Heart right ventricle (tissue), 16 donors: ENCODE measurements around the gene TGM1. TPM values are rescaled to one million over a fixed set of nuclear protein-coding genes. Genes with fewer than 3 reads are reported as not detected.

Experiments
- ATAC-seq, 8 donors: fragments of 200-7000 bp; cut with Tn5 transposase; one replicate each; pipeline ENCODE4 v1.9.1; 2020; ENCODE audit warnings: mild to moderate bottlenecking in 8 of 8, moderate library complexity in 8 of 8, moderate number of reproducible peaks in 1 of 8
- DNase-seq, 2 donors: peaks; one replicate each; pipeline ENCODE4 v3.0.0-alpha.2; 2020
- H3K27ac ChIP-seq, 10 donors: fragments of 200-600 bp; sonication (generic) in 2 of 10; one replicate each; pipeline versions ENCODE4 v1.5.0 to v1.8.0; 2020 to 2022; ENCODE audit warnings: mild to moderate bottlenecking in 3 of 10
- H3K27me3 ChIP-seq, 7 donors: fragments of 200-600 bp; one replicate each; pipeline ENCODE4 v1.8.0; 2021 to 2022; ENCODE audit warnings: mild to moderate bottlenecking in 2 of 7
- H3K36me3 ChIP-seq, 9 donors: fragments of 200-600 bp; sonication (generic) in 1 of 9; one replicate each; pipeline versions ENCODE4 v1.5.0 to v1.8.0; 2020 to 2022; ENCODE audit warnings: mild to moderate bottlenecking in 2 of 9
- H3K4me1 ChIP-seq, 9 donors: fragments of 200-600 bp; sonication (generic) in 1 of 9; one replicate each; pipeline versions ENCODE4 v1.5.0 to v1.8.0; 2020 to 2022; ENCODE audit warnings: mild to moderate bottlenecking in 4 of 9
- H3K4me3 ChIP-seq, 10 donors: fragments of 200-600 bp; sonication (generic) in 2 of 10; one replicate each; pipeline versions ENCODE4 v1.5.0 to v1.8.0; 2020 to 2022; ENCODE audit warnings: mild to moderate bottlenecking in 7 of 10, moderate library complexity in 2 of 10
- H3K9me3 ChIP-seq, 11 donors: fragments of 200-600 bp in 10 of 11; sonication (generic) in 2 of 11; one replicate each; pipeline versions ENCODE4 v1.5.0 to v1.8.0; 2013 to 2022; ENCODE audit warnings: mild to moderate bottlenecking in 2 of 11, control low read depth in 1 of 11, moderate library complexity in 1 of 11
- CTCF ChIP-seq, 9 donors: fragments of 200-600 bp; sonication (generic) in 2 of 9; IDR thresholded peaks; one replicate each; pipeline versions ENCODE4 v1.5.0 to v1.8.0; 2021 to 2022; ENCODE audit warnings: antibody characterized with exemption in 9 of 9, mild to moderate bottlenecking in 5 of 9, moderate library complexity in 1 of 9
- WGBS, 2 donors: extraction: QIAGEN DNeasy Blood & Tissue Kit; methylation state at CpG; one replicate each; pipeline ENCODE4 v1.1.7; 2013; ENCODE audit warnings: inconsistent platforms in 1 of 2; 5-methylcytosine and 5-hydroxymethylcytosine counted together
- intact Hi-C, 10 donors: fragments of 100-400 bp; cut with DNase I; formaldehyde crosslinking; loops; one replicate each; pipeline versions ENCODE4 v1.11.1 to v1.14.2; 2022
- polyA plus RNA-seq, 2 donors: library from polyadenylated mRNA; stranded (reverse); fragments of 200-250 nt; gene quantifications; one replicate each; pipeline ENCODE4 v1.2.3, GENCODE V29; 2013
- total RNA-seq, 10 donors: library from RNA; stranded (reverse); fragmentation: NEBNext Ultra II Directional in 3 of 10; extraction: Animal tissue kit (Norgen Biotek cat#: 25700) in 3 of 10; gene quantifications; one replicate each; pipeline versions ENCODE4 v1.2.1 to v1.2.4, GENCODE V29; 2021 to 2023
- donor health status: Arrhythmogenic right ventricular cardiomyopathy.
- donor health status: ischemic (EF 13 %, LVEDD 7.1; RV severe dilation, severe dysfunction).
- donor health status: healthy with polysubstance abuse.
- donor health status: DM: no; HTN: yes; CAD: no.
- donor health status: DM: no; HTN: no; CAD: no.
- donor health status: ischemic (EF 25% LVEDD 6.9; RV normal size, moderate dysfunction).
- donor health status: ischemic (EF 25% LVEDD 5.7; RV mildly dilated, moderate dysfunction).
- donor health status: healthy.
- donor health status: DM: yes; HTN: yes; CAD: no.
- donor health status: Ischemic cardiomyopathy.
- donor health status: ischemic (EF 35%, LVEDD 5.7; RV mildly dilated, moderate dysfunction).
- donor health status: nonischemic (EF 11% LVEDD 7.7; RV severe dilation, severe dysfunction).
- donor health status: DM: yes; HTN: yes; CAD: no.
- donor health status: PGD.
- donor health status: ischemic (EF 29% LVEDD 5.4; RV normal size, mild dysfunction).
- donor health status: nonischemic (EF 23%, LVEDD 6.1; RV moderate dilation, normal function).

Gene TGM1
- total and polyA plus RNA-seq, 12 donors = 0.17 to 2.2 (median 0.65) TPM

GRCh38 chr14:24272467-24272866, 9.5 kb upstream of the TGM1 start:
- peaks cover 0 to 23% (median 0%) of the 10 kb centered on the region in 9 donors for H3K36me3 ChIP-seq
- no peak for DNase-seq
- ATAC-seq = no peak
- H3K4me1 ChIP-seq = peaks cover 0 to 67% (median 13%) of the 10 kb centered on the region in 9 donors
- no peak for TF ChIP-seq CTCF (IDR thresholded peaks at IDR 0.05)
- no peaks in the 10 kb centered on the region for H3K9me3 ChIP-seq
- 90% methylated on average over 2 of the region's 2 CpGs for WGBS, 2 donors
- no peaks in the 10 kb centered on the region for H3K27me3 ChIP-seq
- H3K27ac ChIP-seq = peak overlapping the region in 1 of 10 donors; percentile 100
- no peak overlapping the region for H3K4me3 ChIP-seq
- intact Hi-C loops = no loop called here

DNA sequence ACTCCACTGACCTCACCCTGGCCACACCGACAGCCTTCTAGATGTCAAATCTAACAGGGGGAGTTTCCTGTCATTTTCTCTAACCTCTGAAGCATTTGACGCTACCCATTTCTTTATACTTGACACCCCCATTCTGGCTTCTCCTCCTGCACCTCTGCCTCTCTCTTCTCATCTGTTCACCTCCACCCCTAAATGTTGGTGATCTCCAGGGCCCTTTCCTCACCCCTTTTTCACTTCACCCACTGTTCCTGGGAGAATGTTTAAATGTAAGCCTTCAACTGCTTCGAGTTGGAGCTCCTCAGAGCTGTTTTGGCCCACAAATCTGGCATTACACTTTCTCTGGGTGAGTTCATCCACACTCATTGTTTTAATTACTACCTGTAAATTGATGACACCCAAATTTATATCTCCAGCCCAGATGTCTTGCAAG, 8.9 kb upstream of the TGM1 start:
- peaks cover 0 to 30% (median 0%) of the 10 kb centered on the region in 9 donors for H3K36me3 ChIP-seq
- WGBS, 2 donors = 24 to 36% methylated on average over 3 of the region's 3 CpGs
- no peak for DNase-seq
- no peaks in the 10 kb centered on the region for H3K27me3 ChIP-seq
- intact Hi-C loops = loop anchor here in 1 of 10 donors (2.0 kb wide), 1 partner anchor 29 kb away; the partner anchor contains the start of gene TINF2
- peak overlapping the region in 9 of 10 donors; percentile 95 to 100 (median 99) for H3K27ac ChIP-seq
- H3K9me3 ChIP-seq = no peaks in the 10 kb centered on the region
- H3K4me3 ChIP-seq = peak overlapping the region; percentile 82 to 100 (median 94)
- no peak for ATAC-seq
- H3K4me1 ChIP-seq = peaks cover 0 to 61% (median 13%) of the 10 kb centered on the region in 9 donors
- TF ChIP-seq CTCF (IDR thresholded peaks at IDR 0.05) = no peak

- H3K4me1 ChIP-seq = peaks cover 0 to 55% (median 13%) of the 10 kb centered on the region in 9 donors
- peak; percentile 41 to 92 (median 78) for TF ChIP-seq CTCF (IDR thresholded peaks at IDR 0.05)
- peak; percentile 86 to 87 for DNase-seq
- H3K27ac ChIP-seq = peak within 1 kb of the TSS; percentile 95 to 100 (median 98)
- WGBS, 2 donors = 0% methylated on average over 58 to 61 of the region's 61 CpGs
- peak within 1 kb of the TSS; percentile 82 to 100 (median 94) for H3K4me3 ChIP-seq
- peaks cover 0 to 35% (median 0%) of the 10 kb centered on the region in 9 donors for H3K36me3 ChIP-seq
- intact Hi-C loops = loop anchor here in 1 of 10 donors (2.0 kb wide), 1 partner anchor 28 kb away; the partner anchor contains the start of gene TINF2
- H3K27me3 ChIP-seq = no peaks in the 10 kb centered on the region
- peak; percentile 95 to 98 (median 96) for ATAC-seq
- H3K9me3 ChIP-seq = no peaks in the 10 kb centered on the region
These were observed 8.3 kb upstream of the TGM1 start, which contains the start of gene RABGGTA for GRCh38 chr14:24271134-24271833. Gene RABGGTA (minus strand): TSS chr14:24271597. CDS start chr14:24271115, 482 bp downstream.

DNA sequence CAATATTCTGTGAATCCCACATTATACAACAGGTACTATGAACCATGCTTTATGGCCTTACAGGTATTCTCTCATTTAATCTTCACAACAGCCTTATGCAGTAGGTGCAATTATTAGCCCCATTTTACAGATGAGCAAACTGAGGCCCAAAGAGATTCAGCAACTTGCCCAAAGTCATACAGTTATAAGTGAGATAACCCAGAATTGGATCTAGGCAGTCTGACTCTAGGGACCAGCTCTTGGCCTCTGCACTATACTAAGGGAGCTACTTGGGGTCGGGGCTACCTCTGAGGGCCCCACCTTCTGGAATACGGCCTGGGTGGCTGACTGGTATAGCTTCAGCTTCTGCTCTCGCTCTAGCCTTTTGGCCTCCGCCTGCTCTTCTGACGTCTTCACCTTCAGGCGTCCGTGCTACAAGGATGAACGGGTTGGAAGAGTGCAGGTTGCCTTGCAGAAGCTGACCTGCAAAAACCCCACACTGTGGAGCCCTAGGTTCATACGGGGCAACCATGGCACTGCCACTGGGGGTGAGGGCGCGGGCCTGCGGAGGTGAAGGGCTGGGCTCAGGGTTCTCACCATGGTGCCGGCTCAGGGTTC, 7.7 kb upstream of the TGM1 start:
- peak in 4 of 8 donors; percentile 0 to 18 (median 10) for ATAC-seq
- Histone ChIP-seq H3K4me3 (peak overlapping the region; percentile 82 to 100 (median 94)), H3K9me3 (no peaks in the 10 kb centered on the region), H3K4me1 (peaks cover 0 to 49% (median 13%) of the 10 kb centered on the region in 9 donors), H3K27ac (peak overlapping the region; percentile 95 to 100 (median 98)), H3K27me3 (no peaks in the 10 kb centered on the region), H3K36me3 (peaks cover 0 to 42% (median 0%) of the 10 kb centered on the region in 9 donors)
- 12 to 18% methylated on average over 13 of the region's 13 CpGs for WGBS, 2 donors
- intact Hi-C loops = loop anchor here in 1 of 10 donors (2.0 kb wide), 1 partner anchor 28 kb away; the partner anchor contains the start of gene TINF2
- no peak for TF ChIP-seq CTCF (IDR thresholded peaks at IDR 0.05)
- no peak for DNase-seq
